ENCODE measurements around the gene KMT2D.

KMT2D gene

GRCh38 chr12:49059299-49060171 is 1.1 kb downstream of the KMT2D start:
- TF ChIP-seq POLR2AphosphoS5 (IDR thresholded peaks at IDR 0.05; ENCODE audit: low read depth, low read length) (no peak), TAF1 (IDR thresholded peaks at IDR 0.05; ENCODE audit: borderline replicate concordance, low read depth, low read length) (no peak), POLR2A (IDR thresholded peaks at IDR 0.05; ENCODE audit: low read depth, low read length) (no peak)
- FAIRE-seq = no peak
- no peak for DNase-seq (ENCODE audit: insufficient read length)

- TF ChIP-seq TAF1 (IDR thresholded peaks at IDR 0.05; ENCODE audit: borderline replicate concordance, low read depth, low read length) = no peak
- no peak for TF ChIP-seq POLR2A (IDR thresholded peaks at IDR 0.05; ENCODE audit: low read depth, low read length)
- TF ChIP-seq POLR2AphosphoS5 (IDR thresholded peaks at IDR 0.05; ENCODE audit: low read depth, low read length) = no peak
- DNase-seq (ENCODE audit: insufficient read length) = no peak
- FAIRE-seq = no peak
Observed at GRCh38 chr12:49059045-49059298, 1.6 kb downstream of the KMT2D start.

- TF ChIP-seq TAF1 (IDR thresholded peaks at IDR 0.05; ENCODE audit: borderline replicate concordance, low read depth, low read length) (no peak), POLR2A (IDR thresholded peaks at IDR 0.05; ENCODE audit: low read depth, low read length) (no peak), POLR2AphosphoS5 (IDR thresholded peaks at IDR 0.05; ENCODE audit: low read depth, low read length) (no peak)
- no peak for DNase-seq (ENCODE audit: insufficient read length)
- FAIRE-seq = no peak
Observed at GRCh38 chr12:49058366-49059044, 2.1 kb downstream of the KMT2D start.

GRCh38 chr12:49057888-49058287 is 2.7 kb downstream of the KMT2D start:
- no peak for FAIRE-seq
- no peak for DNase-seq (ENCODE audit: insufficient read length)
- no peak for TF ChIP-seq TAF1 (IDR thresholded peaks at IDR 0.05; ENCODE audit: borderline replicate concordance, low read depth, low read length)
- TF ChIP-seq POLR2AphosphoS5 (IDR thresholded peaks at IDR 0.05; ENCODE audit: low read depth, low read length) = no peak
- TF ChIP-seq POLR2A (IDR thresholded peaks at IDR 0.05; ENCODE audit: low read depth, low read length) = no peak

- DNase-seq (ENCODE audit: insufficient read length) (peak; percentile 74), FAIRE-seq (peak; percentile 98)
- TF ChIP-seq POLR2A (IDR thresholded peaks at IDR 0.05; ENCODE audit: low read depth, low read length) (no peak), TAF1 (IDR thresholded peaks at IDR 0.05; ENCODE audit: borderline replicate concordance, low read depth, low read length) (no peak), POLR2AphosphoS5 (IDR thresholded peaks at IDR 0.05; ENCODE audit: low read depth, low read length) (no peak)
Observed at GRCh38 chr12:49055978-49056754, 4.4 kb downstream of the KMT2D start.

GRCh38 chr12:49055092-49055491 is 5.5 kb downstream of the KMT2D start:
- TF ChIP-seq TAF1 (IDR thresholded peaks at IDR 0.05; ENCODE audit: borderline replicate concordance, low read depth, low read length) (no peak), POLR2A (IDR thresholded peaks at IDR 0.05; ENCODE audit: low read depth, low read length) (no peak), POLR2AphosphoS5 (IDR thresholded peaks at IDR 0.05; ENCODE audit: low read depth, low read length) (no peak)
- no peak for DNase-seq (ENCODE audit: insufficient read length)
- FAIRE-seq = peak; percentile 61

- DNase-seq (ENCODE audit: insufficient read length) = no peak
- no peak for FAIRE-seq
- TF ChIP-seq TAF1 (IDR thresholded peaks at IDR 0.05; ENCODE audit: borderline replicate concordance, low read depth, low read length) (no peak), POLR2A (IDR thresholded peaks at IDR 0.05; ENCODE audit: low read depth, low read length) (no peak), POLR2AphosphoS5 (IDR thresholded peaks at IDR 0.05; ENCODE audit: low read depth, low read length) (no peak)
Observed at GRCh38 chr12:49054524-49054923, 6.1 kb downstream of the KMT2D start.

- no peak for DNase-seq (ENCODE audit: insufficient read length)
- no peak for TF ChIP-seq POLR2A (IDR thresholded peaks at IDR 0.05; ENCODE audit: low read depth, low read length)
- TF ChIP-seq POLR2AphosphoS5 (IDR thresholded peaks at IDR 0.05; ENCODE audit: low read depth, low read length) = no peak
- no peak for FAIRE-seq
Observed at GRCh38 chr12:49054096-49054495, 6.5 kb downstream of the KMT2D start.

GRCh38 chr12:49052451-49053208 is 8.0 kb downstream of the KMT2D start:
- no peak for TF ChIP-seq POLR2AphosphoS5 (IDR thresholded peaks at IDR 0.05; ENCODE audit: low read depth, low read length)
- TF ChIP-seq TAF1 (IDR thresholded peaks at IDR 0.05; ENCODE audit: borderline replicate concordance, low read depth, low read length) = no peak
- no peak for TF ChIP-seq POLR2A (IDR thresholded peaks at IDR 0.05; ENCODE audit: low read depth, low read length)
- no peak for FAIRE-seq
- no peak for DNase-seq (ENCODE audit: insufficient read length)

- DNase-seq (ENCODE audit: insufficient read length) = no peak
- TF ChIP-seq TAF1 (IDR thresholded peaks at IDR 0.05; ENCODE audit: borderline replicate concordance, low read depth, low read length) = no peak
- FAIRE-seq = no peak
Observed at GRCh38 chr12:49051777-49052438, 8.7 kb downstream of the KMT2D start.

GRCh38 chr12:49051373-49051764 is 9.2 kb downstream of the KMT2D start:
- TF ChIP-seq POLR2AphosphoS5 (IDR thresholded peaks at IDR 0.05; ENCODE audit: low read depth, low read length) = no peak
- TF ChIP-seq POLR2A (IDR thresholded peaks at IDR 0.05; ENCODE audit: low read depth, low read length) = no peak
- TF ChIP-seq TAF1 (IDR thresholded peaks at IDR 0.05; ENCODE audit: borderline replicate concordance, low read depth, low read length) = no peak
- no peak for FAIRE-seq

More at GRCh38 chr12:49051373-49051764, 9.2 kb downstream of the KMT2D start:
- no peak for DNase-seq (ENCODE audit: insufficient read length)

All from GM12892 (cell line).